WTC11 (cell line): Measurements from ENCODE around the gene GAS2L3. TPM values are rescaled to one million over a fixed set of nuclear protein-coding genes. Genes with fewer than 3 reads are reported as not detected.

Experiments
- ATAC-seq: fragments of 200-7000 bp; cut with Tn5 transposase; 2 replicates; pipeline ENCODE4 v1.10.0; 2021; ENCODE audit warnings: mild to moderate bottlenecking, moderate library complexity
- CTCF ChIA-PET: fragments of 300-600 bp; sonication (Branson Sonifier 250); formaldehyde crosslinking; loops from one replicate; lab custom pipeline; 2021; ENCODE audit warnings: antibody characterized with exemption; lab: Charles Lee
- POLR2A ChIA-PET: fragments of 350-600 bp; sonication (Branson Sonifier 250); formaldehyde crosslinking; loops from one replicate; lab custom pipeline; 2021; ENCODE audit warnings: antibody characterized with exemption; lab: Charles Lee
- DNase-seq: peaks from one replicate; pipeline ENCODE4 v3.0.0; 2021; ENCODE audit warnings: low spot score
- H3K27ac Mint-ChIP-seq: 2 replicates; pipeline ENCODE4 v1.8.0; 2021; ENCODE audit warnings: mixed read lengths
- H3K27me3 Mint-ChIP-seq: 2 replicates; pipeline ENCODE4 v1.8.0; 2021; ENCODE audit warnings: low read depth, mild to moderate bottlenecking, moderate library complexity, mixed read lengths
- H3K36me3 Mint-ChIP-seq: 2 replicates; pipeline ENCODE4 v1.8.0; 2021; ENCODE audit warnings: mixed read lengths
- H3K4me1 Mint-ChIP-seq: 2 replicates; pipeline ENCODE4 v1.8.0; 2022; ENCODE audit warnings: mixed read lengths
- H3K4me3 Mint-ChIP-seq: 2 replicates; pipeline ENCODE4 v1.8.0; 2021; ENCODE audit warnings: mild to moderate bottlenecking, moderate library complexity, mixed read lengths
- H3K9me3 Mint-ChIP-seq: 2 replicates; pipeline ENCODE4 v1.8.0; 2021; ENCODE audit warnings: mixed read lengths
- AR ChIP-seq: fragments of 250-450 bp; sonication (Bioruptor Pico); IDR thresholded peaks from 2 replicates; pipeline ENCODE4 v1.9.0; 2021; ENCODE audit warnings: mild to moderate bottlenecking
- ATF3 ChIP-seq: sonication (generic); formaldehyde crosslinking; conservative IDR thresholded peaks from 2 replicates; pipeline ENCODE4 v1.8.1; 2022; ENCODE audit warnings: mild to moderate bottlenecking, missing genetic modification reagents
- CBFB ChIP-seq: sonication (generic); formaldehyde crosslinking; IDR thresholded peaks from 2 replicates; pipeline ENCODE4 v1.8.1; 2022; ENCODE audit warnings: mild to moderate bottlenecking, low read depth, missing genetic modification reagents
- E2F1 ChIP-seq: sonication (generic); formaldehyde crosslinking; IDR thresholded peaks from 2 replicates; pipeline ENCODE4 v1.8.0; 2022; ENCODE audit warnings: mild to moderate bottlenecking, missing genetic modification reagents
- HMGA2 ChIP-seq: fragments of 250-450 bp; sonication (Bioruptor Pico); IDR thresholded peaks from 2 replicates; pipeline ENCODE4 v1.4.0; 2021; ENCODE audit warnings: mild to moderate bottlenecking, moderate library complexity
- IRF1 ChIP-seq: sonication (generic); formaldehyde crosslinking; IDR thresholded peaks from 2 replicates; pipeline ENCODE4 v1.8.0; 2023; ENCODE audit warnings: missing genetic modification reagents
- MYBL2 ChIP-seq: sonication (generic); formaldehyde crosslinking; IDR thresholded peaks from 2 replicates; pipeline ENCODE4 v1.8.1; 2023; ENCODE audit warnings: mild to moderate bottlenecking, moderate library complexity, missing genetic modification reagents
- NR3C1 ChIP-seq: sonication (generic); formaldehyde crosslinking; conservative IDR thresholded peaks from 2 replicates; pipeline ENCODE4 v1.8.1; 2023; ENCODE audit warnings: low read depth, mild to moderate bottlenecking, missing genetic modification reagents
- PRDM15 ChIP-seq: sonication (generic); formaldehyde crosslinking; IDR thresholded peaks from 2 replicates; pipeline ENCODE4 v1.8.0; 2022; ENCODE audit warnings: missing genetic modification reagents
- PREB ChIP-seq: sonication (generic); formaldehyde crosslinking; IDR thresholded peaks from 2 replicates; pipeline ENCODE4 v1.8.1; 2022; ENCODE audit warnings: mild to moderate bottlenecking, missing genetic modification reagents, moderate library complexity, borderline replicate concordance
- SMAD3 ChIP-seq: sonication (generic); formaldehyde crosslinking; IDR thresholded peaks from 2 replicates; pipeline ENCODE4 v1.8.0; 2022; ENCODE audit warnings: missing genetic modification reagents, mild to moderate bottlenecking, borderline replicate concordance
- SOX15 ChIP-seq: fragments of 250-450 bp; sonication (Bioruptor Pico); IDR thresholded peaks from 2 replicates; pipeline ENCODE4 v1.9.0; 2021; ENCODE audit warnings: mild to moderate bottlenecking
- TEAD4 ChIP-seq: sonication (generic); formaldehyde crosslinking; IDR thresholded peaks from 2 replicates; pipeline ENCODE4 v1.8.0; 2022; ENCODE audit warnings: mild to moderate bottlenecking, missing genetic modification reagents
- USF1 ChIP-seq: sonication (generic); formaldehyde crosslinking; IDR thresholded peaks from 2 replicates; pipeline ENCODE4 v1.8.0; 2022; ENCODE audit warnings: mild to moderate bottlenecking, missing genetic modification reagents
- ZNF138 ChIP-seq: sonication (generic); formaldehyde crosslinking; conservative IDR thresholded peaks from 2 replicates; pipeline ENCODE4 v1.8.1; 2022; ENCODE audit warnings: mild to moderate bottlenecking, moderate library complexity, missing genetic modification reagents
- ZNF263 ChIP-seq: sonication (generic); formaldehyde crosslinking; IDR thresholded peaks from 2 replicates; pipeline ENCODE4 v1.8.1; 2022; ENCODE audit warnings: low read depth, mild to moderate bottlenecking, moderate library complexity, missing genetic modification reagents
- ZNF512 ChIP-seq: sonication (generic); formaldehyde crosslinking; IDR thresholded peaks from 2 replicates; pipeline ENCODE4 v1.8.1; 2022; ENCODE audit warnings: missing genetic modification reagents, borderline replicate concordance
- ZNF671 ChIP-seq: fragments of 250-450 bp; sonication (Bioruptor Pico); IDR thresholded peaks from 2 replicates; pipeline ENCODE4 v1.8.0; 2021; ENCODE audit warnings: mild to moderate bottlenecking
- ZSCAN18 ChIP-seq: fragments of 250-450 bp; sonication (Bioruptor Pico); IDR thresholded peaks from 2 replicates; pipeline ENCODE4 v2.1.2; 2022; ENCODE audit warnings: mild to moderate bottlenecking, moderate library complexity
- total RNA-seq: library from RNA; stranded (reverse); gene quantifications from 3 replicates; pipeline ENCODE4 v1.2.3, GENCODE V29; 2021

Gene GAS2L3
- total RNA-seq, 1 experiment from 2014 or later = 14.8 TPM

- Mint-ChIP-seq H3K9me3 (0 out of 2 replicates have a peak, but pooled peaks cover 4% of the 10 kb centered on the region), H3K36me3 (no peaks in the 10 kb centered on the region), H3K4me3 (no peak overlapping the region), H3K27me3 (peaks cover 23% of the 10 kb centered on the region)
- TF ChIP-seq ZNF671 = no peak
- TF ChIP-seq ZNF138 (CRISPR knock-in tag) = no peak
- no peak for TF ChIP-seq SMAD3 (CRISPR knock-in tag)
- TF ChIP-seq E2F1 (CRISPR knock-in tag) = no peak
- TF ChIP-seq PRDM15 (CRISPR knock-in tag) = no peak
- TF ChIP-seq ZSCAN18 (CRISPR knock-in tag) = no peak
- no peak for TF ChIP-seq ZNF263 (CRISPR knock-in tag)
- TF ChIP-seq USF1 = no peak
- TF ChIP-seq ZNF512 (CRISPR knock-in tag) = no peak
- TF ChIP-seq TEAD4 (CRISPR knock-in tag) = no peak
- TF ChIP-seq CBFB (CRISPR knock-in tag) = no peak
- no peak for TF ChIP-seq SOX15
- TF ChIP-seq PREB = no peak
- TF ChIP-seq HMGA2 (CRISPR knock-in tag) = no peak
- TF ChIP-seq ATF3 (CRISPR knock-in tag) = no peak
- no peak for TF ChIP-seq NR3C1
- TF ChIP-seq AR = no peak
- TF ChIP-seq MYBL2 = no peak
- TF ChIP-seq IRF1 = no peak
- TF ChIP-seq, all 79 proteins: peak for 0
- no peak for ATAC-seq
- ChIA-PET POLR2A (no interaction called here), CTCF (no interaction called here)
- no peak for DNase-seq
- H3K4me1 Mint-ChIP-seq = peaks cover 18% of the 10 kb centered on the region
- H3K27ac Mint-ChIP-seq = no peak overlapping the region
Observed at GRCh38 chr12:100576331-100577036, 3.0 kb downstream of the GAS2L3 start.
